ENCODE data around the gene HLA-DPA1.

DNA sequence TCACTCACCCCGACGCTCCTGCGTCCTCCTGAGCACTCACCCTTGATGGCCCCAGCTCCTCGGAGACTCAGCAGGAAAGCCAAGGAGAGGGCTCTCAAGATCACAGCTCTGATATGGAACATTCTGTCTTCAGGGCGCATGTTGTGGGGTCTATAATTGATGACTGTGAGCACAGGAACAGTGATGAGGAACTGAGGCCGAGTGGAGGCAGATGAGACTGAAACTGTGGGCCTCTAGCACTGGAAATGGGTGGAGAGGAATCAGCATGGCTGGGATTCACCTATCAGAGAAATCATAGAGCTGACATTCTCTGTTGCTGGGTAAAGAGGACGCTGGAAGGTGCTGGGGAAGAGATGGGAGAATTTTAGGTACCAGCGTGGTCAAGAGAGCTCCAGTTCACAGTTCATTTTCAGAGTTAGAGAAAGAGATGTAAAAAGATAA is at the start of gene HLA-DPA1:
- TF ChIP-seq, protein P1, sequence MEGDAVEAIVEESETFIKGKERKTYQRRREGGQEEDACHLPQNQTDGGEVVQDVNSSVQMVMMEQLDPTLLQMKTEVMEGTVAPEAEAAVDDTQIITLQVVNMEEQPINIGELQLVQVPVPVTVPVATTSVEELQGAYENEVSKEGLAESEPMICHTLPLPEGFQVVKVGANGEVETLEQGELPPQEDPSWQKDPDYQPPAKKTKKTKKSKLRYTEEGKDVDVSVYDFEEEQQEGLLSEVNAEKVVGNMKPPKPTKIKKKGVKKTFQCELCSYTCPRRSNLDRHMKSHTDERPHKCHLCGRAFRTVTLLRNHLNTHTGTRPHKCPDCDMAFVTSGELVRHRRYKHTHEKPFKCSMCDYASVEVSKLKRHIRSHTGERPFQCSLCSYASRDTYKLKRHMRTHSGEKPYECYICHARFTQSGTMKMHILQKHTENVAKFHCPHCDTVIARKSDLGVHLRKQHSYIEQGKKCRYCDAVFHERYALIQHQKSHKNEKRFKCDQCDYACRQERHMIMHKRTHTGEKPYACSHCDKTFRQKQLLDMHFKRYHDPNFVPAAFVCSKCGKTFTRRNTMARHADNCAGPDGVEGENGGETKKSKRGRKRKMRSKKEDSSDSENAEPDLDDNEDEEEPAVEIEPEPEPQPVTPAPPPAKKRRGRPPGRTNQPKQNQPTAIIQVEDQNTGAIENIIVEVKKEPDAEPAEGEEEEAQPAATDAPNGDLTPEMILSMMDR (IDR thresholded peaks at IDR 0.05), result no peak
- peak; percentile 36 to 72 for TF ChIP-seq POLR2A (IDR thresholded peaks at IDR 0.05)

All from Peyer's patch (tissue), 4 donors.